Breast epithelium (tissue), 3 donors: ENCODE results near the gene WWOX.

Source experiments
- CTCF ChIP-seq, 3 donors: fragments of 450-650 bp; IDR thresholded peaks; one replicate each; pipeline ENCODE4 v1.5.1; 2016 to 2017; ENCODE audit warnings: antibody characterized with exemption in 3 of 3, mild to moderate bottlenecking in 3 of 3, moderate library complexity in 3 of 3
- POLR2AphosphoS5 ChIP-seq, 3 donors: sonication (generic); formaldehyde crosslinking; IDR thresholded peaks; one replicate each; pipeline ENCODE4 v1.6.1; 2017; ENCODE audit warnings: antibody characterized with exemption in 3 of 3

GRCh38 chr16:78399384-78399783 lies 299.9 kb downstream of the WWOX start:
- no peak for TF ChIP-seq POLR2AphosphoS5 (IDR thresholded peaks at IDR 0.05)
- no peak for TF ChIP-seq CTCF (IDR thresholded peaks at IDR 0.05)
